Progenitor cell of endocrine pancreas (in vitro differentiated cells): ENCODE measurements around the gene HOXA6. TPM values are rescaled to one million over a fixed set of nuclear protein-coding genes. Genes with fewer than 3 reads are reported as not detected.

ENCODE experiments used
- DNase-seq: peaks from one replicate; pipeline ENCODE4 v3.0.0; 2021; ENCODE audit warnings: low spot score; ENCODE audit not compliant: unreplicated experiment
- H3K27ac Mint-ChIP-seq: 2 replicates; pipeline ENCODE4 v1.8.0; 2021; ENCODE audit warnings: mild to moderate bottlenecking, moderate library complexity, mixed read lengths
- H3K27me3 Mint-ChIP-seq: 2 replicates; pipeline ENCODE4 v1.8.0; 2021; ENCODE audit warnings: mixed read lengths
- H3K36me3 Mint-ChIP-seq: 2 replicates; pipeline ENCODE4 v1.8.0; 2022; ENCODE audit warnings: mixed read lengths; ENCODE audit not compliant: insufficient read depth
- H3K4me1 Mint-ChIP-seq: 2 replicates; pipeline ENCODE4 v1.8.0; 2021; ENCODE audit warnings: low read depth, mixed read lengths
- H3K4me3 Mint-ChIP-seq: 2 replicates; pipeline ENCODE4 v1.8.0; 2021; ENCODE audit warnings: low read depth, mild to moderate bottlenecking, moderate library complexity, mixed read lengths
- H3K9me3 Mint-ChIP-seq: 2 replicates; pipeline ENCODE4 v1.8.0; 2021; ENCODE audit warnings: low read depth, mixed read lengths
- CTCF ChIP-seq: fragments of 200-600 bp; sonication (generic); IDR thresholded peaks from one replicate; pipeline ENCODE4 v1.5.0; 2021; ENCODE audit warnings: antibody characterized with exemption, mild to moderate bottlenecking; ENCODE audit not compliant: unreplicated experiment
- total RNA-seq: library from RNA; stranded (reverse); gene quantifications from 2 replicates; pipeline ENCODE4 v1.2.1, GENCODE V29; 2021

HOXA6 gene
- total RNA-seq, 1 donor from 2014 or later: 0.38 TPM

GRCh38 chr7:27166531-27167505 is 19.2 kb upstream of the HOXA6 start:
- no peak for TF ChIP-seq CTCF
- Mint-ChIP-seq H3K27me3 (peaks cover 91% of the 10 kb centered on the region), H3K36me3 (no peaks in the 10 kb centered on the region), H3K4me3 (no peak overlapping the region), H3K27ac (no peak overlapping the region), H3K4me1 (peaks cover 2% of the 10 kb centered on the region), H3K9me3 (no peaks in the 10 kb centered on the region)
- no peak for DNase-seq

GRCh38 chr7:27165996-27166530 is 18.5 kb upstream of the HOXA6 start:
- Mint-ChIP-seq H3K4me3 (no peak overlapping the region), H3K27ac (no peak overlapping the region), H3K36me3 (no peaks in the 10 kb centered on the region), H3K4me1 (peaks cover 3% of the 10 kb centered on the region), H3K9me3 (no peaks in the 10 kb centered on the region), H3K27me3 (peaks cover 88% of the 10 kb centered on the region)
- no peak for TF ChIP-seq CTCF
- DNase-seq: no peak

- DNase-seq: no peak
- TF ChIP-seq CTCF: no peak
- no peaks in the 10 kb centered on the region for H3K36me3 Mint-ChIP-seq
- no peak within 1 kb of the TSS for H3K27ac Mint-ChIP-seq
- H3K4me1 Mint-ChIP-seq: peaks cover 4% of the 10 kb centered on the region
- peaks cover 82% of the 10 kb centered on the region for H3K27me3 Mint-ChIP-seq
- H3K9me3 Mint-ChIP-seq: no peaks in the 10 kb centered on the region
- H3K4me3 Mint-ChIP-seq: peak within 1 kb of the TSS; percentile 40
Measured at GRCh38 chr7:27165089-27165995, 17.8 kb upstream of the HOXA6 start, which contains the start of gene HOXA9. Gene HOXA9 (minus strand): TSS chr7:27165537. CDS start chr7:27165457, 80 bp downstream.

- peaks cover 84% of the 10 kb centered on the region for H3K27me3 Mint-ChIP-seq
- peak; percentile 53 for TF ChIP-seq CTCF
- peak overlapping the region; percentile 19 for H3K27ac Mint-ChIP-seq
- no peaks in the 10 kb centered on the region for H3K9me3 Mint-ChIP-seq
- H3K4me1 Mint-ChIP-seq: peaks cover 4% of the 10 kb centered on the region
- no peak for DNase-seq
- no peaks in the 10 kb centered on the region for H3K36me3 Mint-ChIP-seq
- H3K4me3 Mint-ChIP-seq: peak overlapping the region; percentile 40
Measured at GRCh38 chr7:27164367-27165088, 17.0 kb upstream of the HOXA6 start.
